H1 (cell line): ENCODE results near the gene SPACA7. TPM values are rescaled to one million over a fixed set of nuclear protein-coding genes. Genes with fewer than 3 reads are reported as not detected.

ENCODE experiments used
- CTCF ChIA-PET: fragments of 300-600 bp; sonication (Branson Sonifier 250); formaldehyde crosslinking; loops from one replicate; lab custom pipeline; 2021; ENCODE audit not compliant: partially characterized antibody; lab: Charles Lee
- POLR2A ChIA-PET: fragments of 300-600 bp; sonication (Branson Sonifier 250); formaldehyde crosslinking; loops from one replicate; lab custom pipeline; 2021; ENCODE audit warnings: inconsistent platforms; ENCODE audit not compliant: partially characterized antibody; lab: Charles Lee
- DNase-seq, 2 experiments: peaks; one replicate each; pipeline versions ENCODE4 v3.0.0 to v3.0.0-alpha.2; 2010 to 2022; ENCODE audit warnings: low spot score in 2 of 2, low read depth in 1 of 2, mixed read lengths in 1 of 2
- FAIRE-seq: peaks from 2 replicates; lab custom pipeline; 2011; peaks lifted over from hg19 to GRCh38; lab: Jason Lieb, UNC
- H2AFZ ChIP-seq: 2 replicates; pipeline ENCODE4 v1.8.1; 2012; ENCODE audit warnings: low read length, inconsistent platforms
- H2AK5ac ChIP-seq: 2 replicates; pipeline ENCODE4 v1.6.1; 2013; ENCODE audit warnings: low read depth, low read length
- H2BK120ac ChIP-seq: replicated peaks from 2 replicates; pipeline ENCODE3; 2013; ENCODE audit warnings: low read depth, low read length, inconsistent platforms
- H2BK12ac ChIP-seq: 2 replicates; pipeline ENCODE4 v1.6.1; 2013; ENCODE audit warnings: low read depth, low read length
- H2BK15ac ChIP-seq: 2 replicates; pipeline ENCODE4 v1.6.1; 2013; ENCODE audit warnings: low read length
- H2BK20ac ChIP-seq: 2 replicates; pipeline ENCODE4 v1.6.1; 2013; ENCODE audit warnings: low read length
- H2BK5ac ChIP-seq: 2 replicates; pipeline ENCODE4 v1.6.1; 2013; ENCODE audit warnings: low read depth, low read length
- H3K14ac ChIP-seq: 2 replicates; pipeline ENCODE4 v1.6.1; 2013; ENCODE audit warnings: inconsistent platforms; ENCODE audit not compliant: insufficient read length
- H3K18ac ChIP-seq: 2 replicates; pipeline ENCODE4 v1.6.1; 2013; ENCODE audit warnings: low read length; ENCODE audit errors: extremely low read depth
- H3K23ac ChIP-seq: 2 replicates; pipeline ENCODE4 v1.6.1; 2013; ENCODE audit warnings: inconsistent platforms; ENCODE audit not compliant: insufficient read length
- H3K23me2 ChIP-seq: 2 replicates; pipeline ENCODE4 v1.6.1; 2013; ENCODE audit warnings: low read depth, low read length
- H3K27ac ChIP-seq: 2 replicates; pipeline ENCODE4 v1.6.1; 2011; ENCODE audit warnings: low read depth, low read length, inconsistent platforms
- H3K27me3 ChIP-seq, 4 experiments: replicated peaks in 1 of 4; 1 replicate in 1 of 4; 2 replicates in 3 of 4; pipeline versions ENCODE4 v1.6.1 to v1.8.1; 2011 to 2013; ENCODE audit warnings: low read length in 3 of 4, mild to moderate bottlenecking in 3 of 4, inconsistent platforms in 2 of 4, mixed read lengths in 2 of 4, moderate library complexity in 1 of 4; ENCODE audit not compliant: control insufficient read depth in 3 of 4, insufficient read depth in 3 of 4; ENCODE audit errors: extremely low read depth in 1 of 4
- H3K36me3 ChIP-seq, 4 experiments: 2 replicates each; pipeline versions ENCODE4 v1.6.1 to v1.8.1; 2011 to 2013; ENCODE audit warnings: mild to moderate bottlenecking in 4 of 4, low read length in 3 of 4, moderate library complexity in 2 of 4, control low read depth in 1 of 4, inconsistent platforms in 1 of 4; ENCODE audit not compliant: insufficient read depth in 4 of 4, control insufficient read depth in 2 of 4
- H3K4ac ChIP-seq: replicated peaks from 2 replicates; pipeline ENCODE3; 2013; ENCODE audit warnings: low read length, low read depth, mixed read lengths, inconsistent platforms; ENCODE audit not compliant: insufficient read length
- H3K4me1 ChIP-seq, 4 experiments: replicated peaks in 1 of 4; 1 replicate in 1 of 4; 2 replicates in 3 of 4; pipeline versions ENCODE4 v1.6.1 to v1.8.1; 2011 to 2013; ENCODE audit warnings: low read length in 3 of 4, inconsistent platforms in 2 of 4, mixed read lengths in 1 of 4; ENCODE audit not compliant: insufficient read depth in 4 of 4, control insufficient read depth in 3 of 4
- H3K4me2 ChIP-seq, 2 experiments: 2 replicates each; pipeline versions ENCODE4 v1.6.1 to v1.8.1; 2011 to 2013; ENCODE audit warnings: low read depth in 2 of 2, low read length in 2 of 2, control low read depth in 1 of 2, inconsistent platforms in 1 of 2, mild to moderate bottlenecking in 1 of 2; ENCODE audit not compliant: insufficient read depth in 1 of 2
- H3K4me3 ChIP-seq, 4 experiments: fragments of 200-600, 300-600 bp in 1 of 4; sonication (generic), shearing (Covaris generic), sonication (Bioruptor Twin) in 1 of 4; 2 replicates each; pipeline versions ENCODE4 v1.5.1 to v1.8.1; 2011 to 2016; ENCODE audit warnings: low read length in 4 of 4, low read depth in 3 of 4, control low read depth in 2 of 4, inconsistent platforms in 2 of 4, mild to moderate bottlenecking in 2 of 4, mixed read lengths in 1 of 4, moderate library complexity in 1 of 4; ENCODE audit not compliant: insufficient read depth in 2 of 4; ENCODE audit errors: extremely low read depth in 1 of 4
- H3K56ac ChIP-seq: replicated peaks from 2 replicates; pipeline ENCODE3; 2013; ENCODE audit warnings: low read depth, mild to moderate bottlenecking, mixed read lengths, low read length, inconsistent platforms; ENCODE audit not compliant: insufficient read length
- H3K79me1 ChIP-seq: 2 replicates; pipeline ENCODE4 v1.6.1; 2013; ENCODE audit warnings: low read depth, low read length, control low read depth
- H3K79me2 ChIP-seq, 2 experiments: 2 replicates each; pipeline versions ENCODE4 v1.6.1 to v1.8.1; 2012 to 2013; ENCODE audit warnings: low read length in 2 of 2, mild to moderate bottlenecking in 2 of 2, inconsistent platforms in 1 of 2; ENCODE audit not compliant: insufficient read depth in 2 of 2, control insufficient read depth in 1 of 2
- H3K9ac ChIP-seq, 4 experiments: replicated peaks in 1 of 4; 1 replicate in 1 of 4; 2 replicates in 3 of 4; pipeline versions ENCODE4 v1.6.1 to v1.8.1; 2011 to 2013; ENCODE audit warnings: low read depth in 3 of 4, low read length in 3 of 4, control low read depth in 2 of 4, mild to moderate bottlenecking in 2 of 4, moderate library complexity in 2 of 4, inconsistent platforms in 1 of 4; ENCODE audit errors: extremely low read depth in 1 of 4
- H3K9me3 ChIP-seq, 2 experiments: 2 replicates each; pipeline versions ENCODE4 v1.6.1 to v1.8.1; 2012 to 2013; ENCODE audit warnings: mild to moderate bottlenecking in 2 of 2, moderate library complexity in 2 of 2, control low read depth in 1 of 2, inconsistent platforms in 1 of 2, low read depth in 1 of 2, low read length in 1 of 2, mixed read lengths in 1 of 2; ENCODE audit not compliant: insufficient read depth in 2 of 2
- H4K20me1 ChIP-seq, 2 experiments: replicated peaks in 1 of 2; 2 replicates each; pipeline versions ENCODE3 to v1.8.1; 2011 to 2013; ENCODE audit warnings: inconsistent platforms in 2 of 2, low read length in 2 of 2, mild to moderate bottlenecking in 1 of 2; ENCODE audit not compliant: insufficient read depth in 2 of 2, control insufficient read depth in 1 of 2
- H4K5ac ChIP-seq: 2 replicates; pipeline ENCODE4 v1.6.1; 2013; ENCODE audit warnings: low read length, low read depth, mixed read lengths, inconsistent platforms; ENCODE audit not compliant: insufficient read length
- H4K8ac ChIP-seq: 2 replicates; pipeline ENCODE4 v1.8.0; 2013; ENCODE audit warnings: mild to moderate bottlenecking, moderate library complexity, low read length, inconsistent platforms; ENCODE audit not compliant: insufficient read depth; ENCODE audit errors: extremely low read depth
- H4K91ac ChIP-seq: replicated peaks from 2 replicates; pipeline ENCODE3; 2013; ENCODE audit warnings: low read length, mixed read lengths, inconsistent platforms; ENCODE audit not compliant: insufficient read length
- BRCA1 ChIP-seq: IDR thresholded peaks from 2 replicates; pipeline ENCODE4 v1.6.1; 2012; ENCODE audit warnings: low read depth, low read length, improper control_type of control experiment
- EP300 ChIP-seq, 2 experiments: IDR thresholded peaks; 1 replicate in 1 of 2; 2 replicates in 1 of 2; pipeline ENCODE4 v1.6.1; 2011 to 2012; ENCODE audit warnings: low read depth in 2 of 2, low read length in 2 of 2, mild to moderate bottlenecking in 2 of 2, borderline replicate concordance in 1 of 2, inconsistent platforms in 1 of 2, moderate library complexity in 1 of 2
- FOSL1 ChIP-seq: IDR thresholded peaks from 2 replicates; pipeline ENCODE4 v1.6.1; 2011; ENCODE audit warnings: mild to moderate bottlenecking, low read depth, low read length, moderate library complexity; ENCODE audit not compliant: insufficient read depth
- GABPA ChIP-seq: IDR thresholded peaks from 2 replicates; pipeline ENCODE4 v1.6.1; 2011; ENCODE audit warnings: mild to moderate bottlenecking, low read length, moderate library complexity, borderline replicate concordance; ENCODE audit not compliant: insufficient read depth
- JUND ChIP-seq: IDR thresholded peaks from 2 replicates; pipeline ENCODE4 v1.6.1; 2011; ENCODE audit warnings: mild to moderate bottlenecking, improper control_type of control experiment, low read length
- KDM1A ChIP-seq: fragments of 200-600, 300-600 bp; sonication (generic); IDR thresholded peaks from 2 replicates; pipeline ENCODE4 v1.7.1; 2016; ENCODE audit warnings: mild to moderate bottlenecking, low read length, borderline replicate concordance
- KDM4A ChIP-seq: IDR thresholded peaks from one replicate; pipeline ENCODE4 v1.7.1; 2012; ENCODE audit warnings: low read depth, mild to moderate bottlenecking, moderate library complexity, low read length, inconsistent platforms; ENCODE audit not compliant: severe bottlenecking
- MAFK ChIP-seq: IDR thresholded peaks from 2 replicates; pipeline ENCODE4 v1.6.1; 2012; ENCODE audit warnings: low read depth, mild to moderate bottlenecking, improper control_type of control experiment, low read length
- POLR2AphosphoS5 ChIP-seq: IDR thresholded peaks from 2 replicates; pipeline ENCODE4 v1.6.1; 2011; ENCODE audit warnings: low read depth, low read length
- RXRA ChIP-seq: IDR thresholded peaks from 2 replicates; pipeline ENCODE4 v1.6.1; 2011; ENCODE audit warnings: low read depth, mild to moderate bottlenecking, low read length, moderate library complexity; ENCODE audit not compliant: insufficient read depth
- SIRT6 ChIP-seq: IDR thresholded peaks from one replicate; pipeline ENCODE4 v1.7.1; 2012; ENCODE audit warnings: low read length, inconsistent platforms
- SUZ12 ChIP-seq: fragments of 200-600 bp; sonication (generic); IDR thresholded peaks from 2 replicates; pipeline ENCODE4 v1.6.1; 2012; ENCODE audit warnings: mild to moderate bottlenecking, inconsistent platforms, low read length, moderate library complexity, mixed read lengths
- ZNF274 ChIP-seq: IDR thresholded peaks from 2 replicates; pipeline ENCODE4 v1.7.0; 2012; ENCODE audit warnings: low read length, borderline replicate concordance; ENCODE audit errors: extremely low read depth
- WGBS, 2 experiments: shearing (Covaris generic) in 1 of 2; methylation state at CpG; one replicate each; pipeline versions ENCODE4 v1.1.6 to v1.1.7; 2013 to 2015; ENCODE audit warnings: low lambda C conversion rate in 2 of 2, mixed read lengths in 2 of 2, inconsistent platforms in 1 of 2, low coverage in 1 of 2, missing lambda C conversion rate in 1 of 2; ENCODE audit not compliant: insufficient replicate concordance in 2 of 2, insufficient coverage in 1 of 2, insufficient read length in 1 of 2; ENCODE audit errors: extremely low coverage in 1 of 2, missing lambda C conversion rate in 1 of 2; 5-methylcytosine and 5-hydroxymethylcytosine counted together
- polyA plus RNA-seq, 7 experiments: library from polyadenylated mRNA; depleted of rRNA in 3 of 7; stranded (reverse) in 5 of 7; unstranded in 2 of 7; fragments of >200 nt in 5 of 7; fragments of 200-250 nt in 2 of 7; gene quantifications; 1 replicate in 5 of 7; 2 replicates in 1 of 7; 4 replicates in 1 of 7; pipeline versions ENCODE4 v1.2.1 to v1.2.3, GENCODE V29; 2011 to 2013; ENCODE audit warnings: missing spikeins in 2 of 7, mixed read lengths in 2 of 7
- total RNA-seq: library from RNA; stranded (reverse); fragmentation: NEBNext Ultra II Directional; extraction: Animal tissue kit (Norgen Biotek cat#: 25700); gene quantifications from 2 replicates; pipeline ENCODE4 v1.2.1, GENCODE V29; 2021
- TF ChIP-seq, protein P1 (sequence below): IDR thresholded peaks from 2 replicates; pipeline ENCODE4 v1.6.1; 2011; ENCODE audit warnings: low read depth, mild to moderate bottlenecking, low read length; ENCODE audit not compliant: insufficient read depth

SPACA7 gene
- total and polyA plus RNA-seq, 2 of the 8 experiments (the other 6 are each of a cell fraction or from before 2014, with no cell fraction given): not detected

DNA sequence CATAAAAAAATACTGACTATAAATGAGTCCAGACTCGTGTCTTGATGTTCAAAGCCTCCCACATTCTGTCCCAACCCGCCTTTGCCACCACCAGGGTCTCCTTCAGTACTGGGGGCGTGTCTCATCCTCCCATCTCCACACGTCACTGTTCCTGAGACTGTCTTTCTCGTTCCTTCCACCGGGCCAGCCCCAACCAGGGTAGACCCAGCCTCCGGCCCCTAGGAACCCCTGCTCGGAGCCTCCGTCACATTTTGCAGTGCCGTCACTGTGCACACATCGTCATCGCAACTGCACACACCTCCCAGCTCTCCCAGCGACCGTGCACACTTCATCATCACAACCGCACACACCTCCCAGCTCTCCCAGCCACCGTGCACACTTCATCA lies 73.4 kb downstream of the SPACA7 start:
- Histone ChIP-seq H3K36me3 (no peaks in the 10 kb centered on the region), H3K79me2 (no peaks in the 10 kb centered on the region), H3K4me1 (no peaks in the 10 kb centered on the region), H3K4me3 (no peak overlapping the region), H2BK15ac (no peak overlapping the region), H3K9me3 (no peaks in the 10 kb centered on the region), H4K8ac (no peak overlapping the region), H3K27ac (no peak overlapping the region), H3K79me1 (no peaks in the 10 kb centered on the region), H2BK12ac (no peak overlapping the region), H4K5ac (no peak overlapping the region), H2BK5ac (no peak overlapping the region), H3K23me2 (no peaks in the 10 kb centered on the region), H3K27me3 (no peaks in the 10 kb centered on the region), H3K14ac (no peak overlapping the region), H2AK5ac (no peak overlapping the region), H4K20me1 (no peaks in the 10 kb centered on the region), H2BK20ac (no peak overlapping the region), H4K91ac (no peak overlapping the region), H3K9ac (no peak overlapping the region), H3K23ac (no peak overlapping the region), H2BK120ac (no peak overlapping the region), H3K56ac (no peak overlapping the region), H3K18ac (no peak overlapping the region), H3K4ac (no peak overlapping the region), H3K4me2 (no peak overlapping the region), H2AFZ (no peak overlapping the region)
- DNase-seq (no peak), FAIRE-seq (no peak)
- POLR2A ChIA-PET: no interaction called here
- CTCF ChIA-PET: interaction anchor here (1.0 to 2.6 kb wide), 2 partner anchors 12 to 975 kb away, joined by 3 to 7 read pairs; no protein-coding TSS in a partner anchor
- WGBS, 2 experiments: 89% methylated on average over 15 of the region's 16 CpGs; no CpG with 5 or more reads in 1 of the 2 experiments
- TF ChIP-seq FOSL1 (no peak), SUZ12 (no peak), KDM1A (no peak), MAFK (no peak), ZNF274 (no peak), GABPA (no peak), KDM4A (no peak), RXRA (no peak), POLR2AphosphoS5 (no peak), BRCA1 (no peak), EP300 (IDR thresholded peaks at IDR 0.05; ENCODE audit: borderline replicate concordance in 1 of 2, low read depth in 2 of 2, low read length in 2 of 2) (no peak), JUND (no peak), SIRT6 (no peak)
- TF ChIP-seq, protein P1, sequence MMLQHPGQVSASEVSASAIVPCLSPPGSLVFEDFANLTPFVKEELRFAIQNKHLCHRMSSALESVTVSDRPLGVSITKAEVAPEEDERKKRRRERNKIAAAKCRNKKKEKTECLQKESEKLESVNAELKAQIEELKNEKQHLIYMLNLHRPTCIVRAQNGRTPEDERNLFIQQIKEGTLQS: no peak
